Keratinocyte (primary cell): ENCODE results near the gene PTPRN2.
"Not testable (repeated sequence)": the region's sequence is repeated elsewhere in the genome, so short reads cannot be mapped to it uniquely, and the experiment has no call there.

ENCODE experiments used
- EZH2 ChIP-seq: IDR thresholded peaks from one replicate; pipeline ENCODE4 v1.6.1; 2012; ENCODE audit warnings: inconsistent platforms, mild to moderate bottlenecking, low read length, moderate library complexity
- TF ChIP-seq, protein P1 (sequence below), 3 experiments: IDR thresholded peaks in 1 of 3; conservative IDR thresholded peaks in 1 of 3; optimal IDR thresholded peaks in 1 of 3; 2 replicates in 2 of 3; 3 replicates in 1 of 3; pipeline versions ENCODE3 to v1.5.1; 2011; ENCODE audit warnings: low read length in 3 of 3, mild to moderate bottlenecking in 3 of 3, moderate library complexity in 2 of 3, control low read depth in 1 of 3, inconsistent platforms in 1 of 3; ENCODE audit not compliant: insufficient read depth in 2 of 3; ENCODE audit errors: extremely low read depth in 1 of 3

DNA sequence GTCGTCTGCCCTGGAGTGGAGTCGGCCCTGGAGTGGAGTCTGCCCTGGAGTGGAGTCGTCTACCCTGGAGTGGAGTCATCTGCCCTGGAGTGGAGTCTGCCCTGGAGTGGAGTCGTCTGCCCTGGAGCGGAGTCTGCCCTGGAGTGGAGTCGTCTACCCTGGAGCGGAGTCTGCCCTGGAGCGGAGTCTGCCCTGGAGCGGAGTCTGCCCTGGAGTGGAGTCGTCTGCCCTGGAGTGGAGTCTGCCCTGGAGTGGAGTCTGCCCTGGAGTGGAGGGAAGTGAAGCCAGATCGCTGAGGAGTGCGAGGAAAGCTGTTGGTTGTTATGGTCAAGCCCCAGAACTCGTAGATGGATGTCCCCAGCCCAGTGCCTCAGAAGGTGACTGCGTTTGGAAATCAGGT lies 63.3 kb downstream of the PTPRN2 start:
- TF ChIP-seq, protein P1, sequence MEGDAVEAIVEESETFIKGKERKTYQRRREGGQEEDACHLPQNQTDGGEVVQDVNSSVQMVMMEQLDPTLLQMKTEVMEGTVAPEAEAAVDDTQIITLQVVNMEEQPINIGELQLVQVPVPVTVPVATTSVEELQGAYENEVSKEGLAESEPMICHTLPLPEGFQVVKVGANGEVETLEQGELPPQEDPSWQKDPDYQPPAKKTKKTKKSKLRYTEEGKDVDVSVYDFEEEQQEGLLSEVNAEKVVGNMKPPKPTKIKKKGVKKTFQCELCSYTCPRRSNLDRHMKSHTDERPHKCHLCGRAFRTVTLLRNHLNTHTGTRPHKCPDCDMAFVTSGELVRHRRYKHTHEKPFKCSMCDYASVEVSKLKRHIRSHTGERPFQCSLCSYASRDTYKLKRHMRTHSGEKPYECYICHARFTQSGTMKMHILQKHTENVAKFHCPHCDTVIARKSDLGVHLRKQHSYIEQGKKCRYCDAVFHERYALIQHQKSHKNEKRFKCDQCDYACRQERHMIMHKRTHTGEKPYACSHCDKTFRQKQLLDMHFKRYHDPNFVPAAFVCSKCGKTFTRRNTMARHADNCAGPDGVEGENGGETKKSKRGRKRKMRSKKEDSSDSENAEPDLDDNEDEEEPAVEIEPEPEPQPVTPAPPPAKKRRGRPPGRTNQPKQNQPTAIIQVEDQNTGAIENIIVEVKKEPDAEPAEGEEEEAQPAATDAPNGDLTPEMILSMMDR (optimal IDR thresholded peaks at IDR 0.05 in 1 of 3, IDR thresholded peaks at IDR 0.05 in 1 of 3, conservative IDR thresholded peaks at IDR 0.05 in 1 of 3; ENCODE audit: extremely low read depth in 1 of 3, insufficient read depth in 2 of 3, low read length in 3 of 3): not testable (repeated sequence)
- TF ChIP-seq EZH2: not testable (repeated sequence)
